OCI-LY7 (cell line): ENCODE results near the gene CEBPZOS. TPM values are rescaled to one million over a fixed set of nuclear protein-coding genes. Genes with fewer than 3 reads are reported as not detected.

ENCODE experiments used
- BruUV-seq: library from RNA; stranded (reverse); fragments of 400-500 nt; replicated peaks from 2 replicates; lab custom pipeline; 2021; lab: Mats Ljungman, UMichigan
- CTCF ChIA-PET: fragments of 300-600 bp; sonication (Branson Sonifier 250); formaldehyde crosslinking; loops from one replicate; lab custom pipeline; 2022; ENCODE audit warnings: antibody characterized with exemption; ENCODE audit not compliant: unreplicated experiment; lab: Charles Lee
- POLR2A ChIA-PET: fragments of 300-600 bp; sonication (Branson Sonifier 250); formaldehyde crosslinking; loops from one replicate; lab custom pipeline; 2022; ENCODE audit warnings: antibody characterized with exemption; lab: Charles Lee
- DNase-seq: peaks from one replicate; pipeline ENCODE4 v3.0.0-alpha.2; 2015; ENCODE audit warnings: low spot score
- H2AFZ ChIP-seq: fragments of 200-600 bp; sonication (generic), shearing (Covaris generic); 2 replicates; pipeline ENCODE4 v1.6.1; 2014; ENCODE audit warnings: mild to moderate bottlenecking, antibody characterized with exemption, low read length, moderate library complexity
- H3K27ac ChIP-seq: fragments of 200-600 bp; sonication (generic); 2 replicates; pipeline ENCODE4 v1.5.1; 2014; ENCODE audit warnings: mixed run types, low read depth, mild to moderate bottlenecking, moderate library complexity, low read length, inconsistent platforms; ENCODE audit not compliant: poor library complexity, severe bottlenecking
- H3K36me3 ChIP-seq: fragments of 200-600 bp; sonication (generic); 2 replicates; pipeline ENCODE4 v1.6.1; 2014; ENCODE audit warnings: mild to moderate bottlenecking, antibody characterized with exemption, low read length, moderate library complexity, mixed read lengths; ENCODE audit not compliant: insufficient read depth
- H3K4me1 ChIP-seq: fragments of 200-600 bp; sonication (generic); 2 replicates; pipeline ENCODE4 v1.5.1; 2014; ENCODE audit warnings: mild to moderate bottlenecking, low read length; ENCODE audit not compliant: insufficient read depth, poor library complexity, severe bottlenecking
- H3K4me2 ChIP-seq: fragments of 200-600 bp; sonication (generic); 2 replicates; pipeline ENCODE4 v1.6.1; 2014; ENCODE audit warnings: mild to moderate bottlenecking, low read length
- H3K4me3 ChIP-seq: fragments of 200-600 bp; sonication (generic); 2 replicates; pipeline ENCODE4 v1.5.1; 2014; ENCODE audit warnings: mild to moderate bottlenecking, low read depth, low read length; ENCODE audit not compliant: poor library complexity, severe bottlenecking
- H3K79me2 ChIP-seq: fragments of 200-600 bp; sonication (generic); 2 replicates; pipeline ENCODE4 v1.6.1; 2016; ENCODE audit warnings: low read depth, mild to moderate bottlenecking, low read length, moderate library complexity, mixed read lengths; ENCODE audit not compliant: insufficient read depth
- H3K9me2 ChIP-seq: fragments of 200-600 bp; sonication (generic); 2 replicates; pipeline ENCODE4 v1.6.1; 2016; ENCODE audit warnings: mild to moderate bottlenecking, low read length, mixed read lengths; ENCODE audit not compliant: insufficient read depth
- H3K9me3 ChIP-seq: fragments of 200-600 bp; sonication (generic); 2 replicates; pipeline ENCODE4 v1.6.1; 2014; ENCODE audit warnings: mild to moderate bottlenecking, mixed run types, low read length, mixed read lengths
- H4K20me1 ChIP-seq: fragments of 200-600 bp; sonication (generic); 2 replicates; pipeline ENCODE4 v1.6.1; 2014; ENCODE audit warnings: mild to moderate bottlenecking, antibody characterized with exemption, low read length, moderate library complexity, mixed read lengths; ENCODE audit not compliant: insufficient read depth
- EZH2phosphoT487 ChIP-seq: fragments of 200-600 bp; sonication (generic); IDR thresholded peaks from 2 replicates; pipeline ENCODE4 v1.6.1; 2018; ENCODE audit warnings: low read depth, borderline replicate concordance, mild to moderate bottlenecking, mixed run types, antibody characterized with exemption, low read length, moderate library complexity, mixed read lengths
- intact Hi-C: fragments of 100-400 bp; cut with micrococcal nuclease; formaldehyde crosslinking; loops from one replicate; pipeline ENCODE4 v1.10.0; 2022; ENCODE audit not compliant: unreplicated experiment
- total RNA-seq, 2 experiments: library from RNA; depleted of rRNA in 1 of 2; stranded (reverse); fragments of >200 nt in 1 of 2; shearing (Covaris generic) in 1 of 2; gene quantifications; 2 replicates each; pipeline ENCODE4 v1.2.3, GENCODE V29; 2014 to 2022
- TF ChIP-seq, protein P1 (sequence below): fragments of 200-600 bp; sonication (generic); conservative IDR thresholded peaks from 2 replicates; pipeline ENCODE4 v1.5.1; 2014; ENCODE audit warnings: mild to moderate bottlenecking, antibody characterized with exemption, low read length, moderate library complexity, mixed read lengths

The CEBPZOS gene
- total RNA-seq, 2 experiments from 2014 or later: 31.1 to 73.6 TPM

DNA sequence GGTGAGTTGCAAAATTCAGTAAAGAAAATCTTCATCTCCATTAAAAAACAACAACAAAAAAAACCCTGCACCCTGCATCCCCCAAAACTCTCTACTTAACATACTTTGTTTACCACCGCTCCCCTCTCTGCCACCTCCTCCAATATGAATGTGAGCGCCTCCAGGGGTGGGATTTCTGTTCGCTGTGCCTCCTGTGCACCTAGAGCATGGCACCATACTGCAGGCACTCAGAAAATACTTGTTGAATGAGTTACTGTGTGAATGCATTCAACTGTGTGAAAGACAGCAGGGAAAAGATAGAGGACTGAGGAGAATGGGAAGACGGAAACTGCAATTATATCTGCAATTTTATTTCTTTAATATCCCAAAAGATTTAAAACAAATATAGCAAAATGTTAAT, 30.6 kb downstream of the CEBPZOS start:
- Histone ChIP-seq H3K9me2 (no peaks in the 10 kb centered on the region), H3K4me2 (peak overlapping the region; percentile 35; the same call in 1 of the 2 replicates), H3K9me3 (no peaks in the 10 kb centered on the region), H4K20me1 (peaks cover 44% of the 10 kb centered on the region), H3K79me2 (peaks cover 90% of the 10 kb centered on the region), H3K36me3 (peaks cover 62% of the 10 kb centered on the region), H3K27ac (no peak overlapping the region), H3K4me1 (peaks cover 41% of the 10 kb centered on the region), H3K4me3 (no peak overlapping the region), H2AFZ (no peak overlapping the region)
- CTCF ChIA-PET: no interaction called here
- POLR2A ChIA-PET: no interaction called here
- no TSS peak for BruUV-seq
- intact Hi-C loops: no loop called here
- no peak for DNase-seq
- TF ChIP-seq EZH2phosphoT487: no peak
- TF ChIP-seq, protein P1, sequence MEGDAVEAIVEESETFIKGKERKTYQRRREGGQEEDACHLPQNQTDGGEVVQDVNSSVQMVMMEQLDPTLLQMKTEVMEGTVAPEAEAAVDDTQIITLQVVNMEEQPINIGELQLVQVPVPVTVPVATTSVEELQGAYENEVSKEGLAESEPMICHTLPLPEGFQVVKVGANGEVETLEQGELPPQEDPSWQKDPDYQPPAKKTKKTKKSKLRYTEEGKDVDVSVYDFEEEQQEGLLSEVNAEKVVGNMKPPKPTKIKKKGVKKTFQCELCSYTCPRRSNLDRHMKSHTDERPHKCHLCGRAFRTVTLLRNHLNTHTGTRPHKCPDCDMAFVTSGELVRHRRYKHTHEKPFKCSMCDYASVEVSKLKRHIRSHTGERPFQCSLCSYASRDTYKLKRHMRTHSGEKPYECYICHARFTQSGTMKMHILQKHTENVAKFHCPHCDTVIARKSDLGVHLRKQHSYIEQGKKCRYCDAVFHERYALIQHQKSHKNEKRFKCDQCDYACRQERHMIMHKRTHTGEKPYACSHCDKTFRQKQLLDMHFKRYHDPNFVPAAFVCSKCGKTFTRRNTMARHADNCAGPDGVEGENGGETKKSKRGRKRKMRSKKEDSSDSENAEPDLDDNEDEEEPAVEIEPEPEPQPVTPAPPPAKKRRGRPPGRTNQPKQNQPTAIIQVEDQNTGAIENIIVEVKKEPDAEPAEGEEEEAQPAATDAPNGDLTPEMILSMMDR: no peak

DNA sequence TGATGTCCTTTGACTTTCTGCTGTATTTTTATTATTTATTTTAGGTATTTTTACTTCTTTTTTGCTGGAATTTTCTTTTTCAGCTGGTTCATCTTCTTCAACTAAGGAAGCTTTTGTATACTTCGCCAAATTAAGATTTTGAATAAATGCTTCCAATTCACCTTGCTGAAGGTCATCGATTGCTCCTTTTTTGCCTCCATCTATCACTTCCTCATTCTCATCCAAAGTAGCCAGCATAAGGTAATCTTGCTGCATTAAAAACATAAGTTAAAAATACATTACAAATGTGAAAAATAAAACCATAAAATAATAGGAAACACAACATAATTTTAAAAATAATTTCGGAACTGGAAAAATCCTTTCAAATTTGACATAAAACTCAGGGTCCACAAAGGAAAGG, 32.5 kb downstream of the CEBPZOS start:
- Histone ChIP-seq H3K79me2 (peaks cover 90% of the 10 kb centered on the region), H3K4me3 (no peak overlapping the region), H3K9me3 (no peaks in the 10 kb centered on the region), H3K36me3 (peaks cover 43% of the 10 kb centered on the region), H2AFZ (no peak overlapping the region), H3K4me2 (peak overlapping the region; percentile 99; the same call in 1 of the 2 replicates), H3K9me2 (no peaks in the 10 kb centered on the region), H3K4me1 (peaks cover 53% of the 10 kb centered on the region), H4K20me1 (peaks cover 42% of the 10 kb centered on the region), H3K27ac (no peak overlapping the region)
- intact Hi-C loops: no loop called here
- ChIA-PET CTCF (no interaction called here), POLR2A (interaction anchor here (1.0 kb wide), 1 partner anchor 28 kb away, joined by 3 read pairs; no protein-coding TSS in a partner anchor)
- no TSS peak for BruUV-seq
- TF ChIP-seq EZH2phosphoT487: no peak
- TF ChIP-seq, protein P1: no peak
- no peak for DNase-seq

DNA sequence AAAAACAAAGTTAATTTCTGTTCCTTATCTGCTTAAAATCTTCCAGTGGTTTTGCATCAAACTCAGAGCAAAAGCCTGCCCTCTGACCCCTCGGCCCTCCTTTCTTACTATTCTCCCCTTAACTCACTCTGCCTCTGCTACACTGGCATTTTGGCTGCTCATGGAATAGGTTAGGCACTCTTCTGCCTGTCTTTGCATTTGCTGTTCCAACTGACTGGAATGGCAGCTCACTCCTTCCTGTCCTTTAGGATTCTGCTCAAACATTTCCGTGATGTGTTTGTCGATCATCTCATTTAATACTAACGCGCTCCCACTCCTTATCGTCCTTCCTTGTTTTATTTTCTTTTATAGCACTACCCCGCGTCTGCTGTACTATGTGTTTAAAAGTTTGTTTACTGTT, 34.3 kb downstream of the CEBPZOS start:
- no peaks in the 10 kb centered on the region for H3K9me2 ChIP-seq
- H3K79me2 ChIP-seq: peaks cover 90% of the 10 kb centered on the region
- POLR2A ChIA-PET: no interaction called here
- H3K27ac ChIP-seq: peak overlapping the region; percentile 48
- peaks cover 46% of the 10 kb centered on the region for H3K4me1 ChIP-seq
- H2AFZ ChIP-seq: peak overlapping the region; percentile 86; the same call in 1 of the 2 replicates
- H3K9me3 ChIP-seq: no peaks in the 10 kb centered on the region
- H3K4me3 ChIP-seq: peak overlapping the region; percentile 92
- intact Hi-C loops: loop anchor here (2.0 to 5.0 kb wide), 2 partner anchors 34 to 162 kb away; partner anchors contain the start of gene CEBPZOS
- peaks cover 33% of the 10 kb centered on the region for H4K20me1 ChIP-seq
- BruUV-seq: no TSS peak
- peaks cover 37% of the 10 kb centered on the region for H3K36me3 ChIP-seq
- no peak for TF ChIP-seq EZH2phosphoT487
- TF ChIP-seq, protein P1: no peak
- CTCF ChIA-PET: no interaction called here
- H3K4me2 ChIP-seq: peak overlapping the region; percentile 99
- DNase-seq: no peak
